Cardiac muscle cell (in vitro differentiated cells and primary cell): ENCODE results near the gene CHRNA5. TPM values are rescaled to one million over a fixed set of nuclear protein-coding genes. Genes with fewer than 3 reads are reported as not detected.
A peak's percentile ranks its signal among the peaks of the same experiment; 100 is the strongest.
"Not testable (repeated sequence)": the region's sequence is repeated elsewhere in the genome, so short reads cannot be mapped to it uniquely, and the experiment has no call there.

Source experiments
- DNase-seq, 2 donors: peaks; one replicate each; pipeline versions ENCODE4 v3.0.0 to v3.0.0-alpha.2; 2010 to 2017; ENCODE audit warnings: low read depth in 1 of 2, low spot score in 1 of 2
- H3K27ac ChIP-seq: fragments of 200-600 bp; sonication (generic); 2 replicates; pipeline ENCODE4 v1.5.1; 2016
- H3K27me3 ChIP-seq: fragments of 200-600 bp; sonication (generic); 2 replicates; pipeline ENCODE4 v1.6.0; 2016; ENCODE audit warnings: control low read depth
- H3K36me3 ChIP-seq: fragments of 200-600 bp; sonication (generic); 2 replicates; pipeline ENCODE4 v1.5.1; 2016; ENCODE audit warnings: control low read depth
- H3K4me1 ChIP-seq: fragments of 200-600 bp; sonication (generic); 2 replicates; pipeline ENCODE4 v1.8.1; 2017; ENCODE audit warnings: low read depth, mild to moderate bottlenecking, mixed run types
- H3K4me3 ChIP-seq: fragments of 200-600 bp; sonication (generic); 2 replicates; pipeline ENCODE4 v1.5.1; 2016; ENCODE audit warnings: mild to moderate bottlenecking
- H3K9me3 ChIP-seq: fragments of 200-600 bp; sonication (generic); 2 replicates; pipeline ENCODE4 v1.5.1; 2017; ENCODE audit warnings: low read depth, mild to moderate bottlenecking, control low read depth
- polyA plus RNA-seq: library from polyadenylated mRNA; unstranded; fragments of >200 nt; fragmentation: Nextera tagmentation; extraction: Ambion mirVana; gene quantifications from 2 replicates; pipeline ENCODE4 v1.2.1, GENCODE V29; 2016
- total RNA-seq: library from RNA; depleted of rRNA; stranded (reverse); fragments of >200 nt; gene quantifications from 2 replicates; pipeline ENCODE4 v1.2.3, GENCODE V29; 2016
- TF ChIP-seq, protein P1 (sequence below): IDR thresholded peaks from 2 replicates; pipeline ENCODE4 v1.5.1; 2012; ENCODE audit warnings: low read depth, mild to moderate bottlenecking, low read length

CHRNA5 gene
- total and polyA plus RNA-seq, 2 experiments from 2014 or later: 4.0 to 12.7 TPM

DNA sequence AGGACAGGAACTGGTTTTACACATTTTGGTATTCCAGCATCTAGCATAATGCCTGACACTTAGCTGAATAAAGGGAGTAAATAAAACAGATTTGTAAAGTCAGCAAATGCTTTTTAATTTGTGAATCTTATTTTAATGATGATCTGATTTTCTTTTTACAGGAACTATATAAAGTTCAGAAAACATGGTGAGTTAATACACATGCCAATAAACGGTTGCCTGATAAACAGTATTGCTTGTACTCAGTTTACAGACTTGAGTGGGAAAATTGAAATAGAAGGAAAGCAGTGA, 23.6 kb upstream of the CHRNA5 start:
- H3K4me1 ChIP-seq: peaks cover 27% of the 10 kb centered on the region
- no peak for DNase-seq
- peak overlapping the region; percentile 97 for H3K4me3 ChIP-seq
- no peak overlapping the region for H3K27ac ChIP-seq
- TF ChIP-seq, protein P1, sequence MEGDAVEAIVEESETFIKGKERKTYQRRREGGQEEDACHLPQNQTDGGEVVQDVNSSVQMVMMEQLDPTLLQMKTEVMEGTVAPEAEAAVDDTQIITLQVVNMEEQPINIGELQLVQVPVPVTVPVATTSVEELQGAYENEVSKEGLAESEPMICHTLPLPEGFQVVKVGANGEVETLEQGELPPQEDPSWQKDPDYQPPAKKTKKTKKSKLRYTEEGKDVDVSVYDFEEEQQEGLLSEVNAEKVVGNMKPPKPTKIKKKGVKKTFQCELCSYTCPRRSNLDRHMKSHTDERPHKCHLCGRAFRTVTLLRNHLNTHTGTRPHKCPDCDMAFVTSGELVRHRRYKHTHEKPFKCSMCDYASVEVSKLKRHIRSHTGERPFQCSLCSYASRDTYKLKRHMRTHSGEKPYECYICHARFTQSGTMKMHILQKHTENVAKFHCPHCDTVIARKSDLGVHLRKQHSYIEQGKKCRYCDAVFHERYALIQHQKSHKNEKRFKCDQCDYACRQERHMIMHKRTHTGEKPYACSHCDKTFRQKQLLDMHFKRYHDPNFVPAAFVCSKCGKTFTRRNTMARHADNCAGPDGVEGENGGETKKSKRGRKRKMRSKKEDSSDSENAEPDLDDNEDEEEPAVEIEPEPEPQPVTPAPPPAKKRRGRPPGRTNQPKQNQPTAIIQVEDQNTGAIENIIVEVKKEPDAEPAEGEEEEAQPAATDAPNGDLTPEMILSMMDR: no peak
- no peaks in the 10 kb centered on the region for H3K27me3 ChIP-seq
- H3K9me3 ChIP-seq: no peaks in the 10 kb centered on the region
- H3K36me3 ChIP-seq: peaks cover 41% of the 10 kb centered on the region

DNA sequence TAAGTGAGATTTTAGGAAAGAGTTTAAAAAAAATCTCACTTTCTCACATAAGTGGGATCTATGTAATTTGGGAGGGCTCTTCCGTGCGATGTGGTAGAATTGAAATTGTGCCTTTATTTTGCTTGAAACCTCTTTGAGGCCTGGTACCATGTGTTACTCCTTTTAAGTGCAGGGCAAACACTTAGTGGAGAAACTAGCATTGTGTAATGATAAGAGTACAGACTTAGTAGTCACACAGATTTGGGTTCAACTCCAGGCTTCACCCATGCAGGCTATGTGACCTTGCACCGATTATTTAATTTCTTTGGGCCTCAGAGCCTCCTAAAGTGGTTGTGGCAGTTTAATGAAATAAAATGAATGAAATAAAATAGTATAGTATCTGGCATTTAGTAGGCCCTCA, 22.7 kb upstream of the CHRNA5 start:
- no peak overlapping the region for H3K27ac ChIP-seq
- H3K36me3 ChIP-seq: peaks cover 49% of the 10 kb centered on the region
- DNase-seq: no peak
- peaks cover 18% of the 10 kb centered on the region for H3K4me1 ChIP-seq
- no peaks in the 10 kb centered on the region for H3K27me3 ChIP-seq
- no peak overlapping the region for H3K4me3 ChIP-seq
- TF ChIP-seq, protein P1: no peak
- H3K9me3 ChIP-seq: no peaks in the 10 kb centered on the region

DNA sequence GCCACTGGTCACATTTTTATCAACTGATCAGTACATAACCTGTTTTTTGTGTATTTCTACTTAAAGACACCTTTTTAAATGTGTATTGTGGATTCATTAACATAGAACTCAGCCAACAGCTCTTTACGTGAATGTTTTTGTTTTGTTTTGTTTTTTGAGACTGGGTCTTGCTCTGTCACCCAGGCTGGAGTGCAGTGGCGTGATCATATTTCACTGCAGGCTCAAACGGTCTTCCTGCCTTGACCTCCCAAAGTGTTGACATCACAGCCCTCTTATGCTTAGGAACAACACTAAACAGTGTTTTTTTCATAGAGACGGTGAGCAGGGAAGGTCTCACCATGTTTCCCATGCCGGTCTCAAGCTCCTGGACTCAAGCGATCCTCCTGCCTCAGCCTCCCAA, 15.1 kb upstream of the CHRNA5 start:
- Histone ChIP-seq H3K9me3 (no peaks in the 10 kb centered on the region), H3K27ac (no peak overlapping the region), H3K36me3 (peaks cover 52% of the 10 kb centered on the region), H3K4me3 (no peak overlapping the region), H3K4me1 (no peaks in the 10 kb centered on the region), H3K27me3 (no peaks in the 10 kb centered on the region)
- TF ChIP-seq, protein P1: no peak
- DNase-seq: no peak

DNA sequence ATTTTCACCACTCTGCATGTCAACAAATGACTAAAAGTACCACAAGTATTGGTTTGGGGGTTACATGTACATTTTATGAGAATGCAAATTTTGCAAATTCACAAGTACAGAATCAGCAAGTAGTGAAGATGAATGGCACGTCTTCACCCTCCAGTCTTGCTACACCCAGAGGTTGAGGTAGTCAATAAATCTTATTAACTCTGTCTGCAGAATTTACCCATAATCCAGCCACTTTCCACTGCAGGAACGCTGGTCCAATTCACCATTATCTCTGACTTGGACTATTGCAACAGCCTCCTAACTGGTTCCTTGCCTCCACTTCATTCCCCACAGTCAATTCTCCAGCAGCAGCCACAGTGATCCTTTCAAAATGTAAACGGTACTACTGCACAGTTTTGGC, 14.5 kb upstream of the CHRNA5 start:
- Histone ChIP-seq H3K27ac (no peak overlapping the region), H3K27me3 (no peaks in the 10 kb centered on the region), H3K4me3 (no peak overlapping the region), H3K36me3 (peaks cover 46% of the 10 kb centered on the region), H3K9me3 (no peaks in the 10 kb centered on the region), H3K4me1 (no peaks in the 10 kb centered on the region)
- TF ChIP-seq, protein P1: no peak
- DNase-seq: no peak

DNA sequence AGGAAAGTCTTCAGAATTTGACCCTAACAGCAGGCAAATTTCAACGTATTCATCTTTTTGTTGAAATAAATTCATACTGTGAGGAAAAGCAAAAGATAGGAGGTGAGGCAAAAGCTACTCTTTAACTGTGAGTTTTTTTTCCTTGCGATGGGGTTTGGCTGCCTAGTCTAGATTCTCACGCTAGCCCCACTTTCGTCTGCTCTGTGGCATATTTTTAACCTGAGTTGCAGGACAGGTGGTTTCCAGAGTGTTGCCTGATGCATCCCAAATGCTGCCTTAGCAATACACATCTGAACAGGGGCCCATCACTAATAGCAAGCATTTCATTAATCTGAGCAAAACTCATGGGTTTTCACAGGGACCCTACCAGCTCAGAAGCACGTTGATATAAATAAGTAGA, 13.4 kb upstream of the CHRNA5 start:
- Histone ChIP-seq H3K4me3 (no peak overlapping the region), H3K4me1 (no peaks in the 10 kb centered on the region), H3K9me3 (no peaks in the 10 kb centered on the region), H3K27me3 (no peaks in the 10 kb centered on the region), H3K27ac (no peak overlapping the region), H3K36me3 (peaks cover 35% of the 10 kb centered on the region)
- no peak for DNase-seq
- TF ChIP-seq, protein P1: no peak

DNA sequence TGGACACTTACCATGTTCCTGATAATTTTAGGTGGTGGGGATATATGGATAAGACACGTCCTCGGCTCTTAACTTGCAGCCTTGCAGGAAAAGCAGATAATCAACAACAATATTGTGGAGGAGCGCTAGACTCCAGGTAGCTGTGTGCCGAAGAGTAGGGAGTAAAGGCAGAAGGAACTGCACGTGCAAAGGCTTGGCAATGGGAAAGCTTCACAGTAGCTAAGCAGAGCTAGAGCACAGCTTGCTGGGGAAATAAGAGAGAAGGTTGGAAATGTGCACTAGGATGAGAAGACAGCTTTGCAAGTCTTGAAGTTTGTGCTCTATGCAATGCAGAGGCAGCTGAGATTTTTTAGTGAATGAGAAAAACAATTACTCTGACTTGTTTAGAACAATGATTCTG, 12.7 kb upstream of the CHRNA5 start:
- no peak for DNase-seq
- H3K4me3 ChIP-seq: no peak overlapping the region
- TF ChIP-seq, protein P1: no peak

DNA sequence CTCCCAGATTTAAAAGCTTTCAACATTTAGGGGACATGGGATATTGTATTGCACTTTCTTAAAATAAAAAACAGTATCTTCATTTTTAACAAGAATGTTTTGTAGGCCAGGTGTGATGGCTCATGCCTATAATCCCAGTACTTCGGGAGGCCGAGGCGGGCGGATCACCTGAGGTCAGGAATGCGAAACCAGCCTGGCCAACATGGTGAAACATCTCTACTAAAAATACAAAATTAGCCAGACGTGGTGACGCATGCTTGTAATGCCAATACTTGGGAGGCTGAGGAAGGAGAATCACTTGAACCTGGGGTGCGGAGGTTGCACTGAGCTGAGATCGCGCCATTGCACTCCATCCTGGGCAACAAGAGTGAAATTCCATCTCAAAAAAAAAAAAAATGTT, 5.1 kb upstream of the CHRNA5 start:
- not testable (repeated sequence) for DNase-seq, H3K4me1 ChIP-seq, H3K27ac ChIP-seq, H3K4me3 ChIP-seq, H3K9me3 ChIP-seq, H3K36me3 ChIP-seq, H3K27me3 ChIP-seq

More for the DNA sequence above, 12.7 kb upstream of the CHRNA5 start:
- no peak overlapping the region for H3K27ac ChIP-seq
- peaks cover 29% of the 10 kb centered on the region for H3K36me3 ChIP-seq
- no peaks in the 10 kb centered on the region for H3K4me1 ChIP-seq
- H3K9me3 ChIP-seq: no peaks in the 10 kb centered on the region
- no peaks in the 10 kb centered on the region for H3K27me3 ChIP-seq
